OCI-LY1 (cell line): Measurements from ENCODE around the gene AHI1.
"Not testable (repeated sequence)": the region's sequence is repeated elsewhere in the genome, so short reads cannot be mapped to it uniquely, and the experiment has no call there.

Source experiments
- H2AFZ ChIP-seq: fragments of 200-600 bp; sonication (generic), shearing (Covaris generic); 2 replicates; pipeline ENCODE4 v1.6.0; 2014; ENCODE audit warnings: antibody characterized with exemption, mild to moderate bottlenecking, low read length
- H3F3A ChIP-seq: fragments of 200-600 bp; sonication (generic), shearing (Covaris generic); 2 replicates; pipeline ENCODE4 v1.6.0; 2014; ENCODE audit warnings: mild to moderate bottlenecking, antibody characterized with exemption, low read length, moderate library complexity; ENCODE audit not compliant: insufficient read depth
- H3K27ac ChIP-seq: fragments of 200-600 bp; sonication (generic); 2 replicates; pipeline ENCODE4 v1.5.1; 2014; ENCODE audit warnings: low read length, mixed run types, mild to moderate bottlenecking, low read depth; ENCODE audit not compliant: poor library complexity, severe bottlenecking
- H3K27me3 ChIP-seq: fragments of 200-600 bp; sonication (generic); 2 replicates; pipeline ENCODE4 v1.6.0; 2014; ENCODE audit warnings: antibody characterized with exemption, mild to moderate bottlenecking, low read length, moderate library complexity; ENCODE audit not compliant: insufficient read depth
- H3K36me3 ChIP-seq: fragments of 200-600 bp; sonication (generic); 2 replicates; pipeline ENCODE4 v1.6.1; 2014; ENCODE audit warnings: mild to moderate bottlenecking, antibody characterized with exemption, low read length, moderate library complexity, mixed read lengths; ENCODE audit not compliant: insufficient read depth
- H3K4me1 ChIP-seq: fragments of 200-600 bp; sonication (generic); 2 replicates; pipeline ENCODE4 v1.5.1; 2014; ENCODE audit warnings: mild to moderate bottlenecking, low read length, moderate library complexity; ENCODE audit not compliant: insufficient read depth, severe bottlenecking
- H3K4me2 ChIP-seq: fragments of 200-600 bp; sonication (generic), shearing (Covaris generic); 2 replicates; pipeline ENCODE4 v1.6.1; 2014; ENCODE audit warnings: low read length
- H3K4me3 ChIP-seq: fragments of 200-600 bp; sonication (generic); 2 replicates; pipeline ENCODE4 v1.5.1; 2014; ENCODE audit warnings: low read length, low read depth, mild to moderate bottlenecking, mixed read lengths; ENCODE audit not compliant: poor library complexity, severe bottlenecking
- H3K79me2 ChIP-seq: fragments of 200-600 bp; shearing (Covaris generic); 2 replicates; pipeline ENCODE4 v1.6.1; 2016; ENCODE audit warnings: mixed run types, low read length, mixed read lengths; ENCODE audit not compliant: insufficient read depth
- H3K9ac ChIP-seq: fragments of 200-600 bp; sonication (generic), shearing (Covaris generic); 2 replicates; pipeline ENCODE4 v1.6.1; 2014; ENCODE audit warnings: mild to moderate bottlenecking, low read length, mixed read lengths
- H3K9me2 ChIP-seq: fragments of 200-600 bp; sonication (generic), shearing (Covaris generic); 2 replicates; pipeline ENCODE4 v1.6.1; 2014; ENCODE audit warnings: low read depth, mild to moderate bottlenecking, low read length, mixed read lengths
- H3K9me3 ChIP-seq: fragments of 200-600 bp; shearing (Covaris generic); 2 replicates; pipeline ENCODE4 v1.6.1; 2014; ENCODE audit warnings: low read length, mixed read lengths
- H4K20me1 ChIP-seq: fragments of 200-600 bp; sonication (generic), shearing (Covaris generic); 2 replicates; pipeline ENCODE4 v1.6.0; 2016; ENCODE audit warnings: mild to moderate bottlenecking, low read length; ENCODE audit not compliant: insufficient read depth
- EZH2 ChIP-seq: fragments of 200-600 bp; sonication (generic), shearing (Covaris generic); IDR thresholded peaks from 2 replicates; pipeline ENCODE4 v1.8.0; 2017; ENCODE audit warnings: borderline replicate concordance, mixed run types, mild to moderate bottlenecking, antibody characterized with exemption, low read length, moderate library complexity, mixed read lengths
- TF ChIP-seq, protein P1 (sequence below): fragments of 200-600 bp; sonication (generic), shearing (Covaris generic); IDR thresholded peaks from 2 replicates; pipeline ENCODE4 v1.5.1; 2017; ENCODE audit warnings: mild to moderate bottlenecking, antibody characterized with exemption, low read length, moderate library complexity, mixed read lengths

The AHI1 gene

DNA sequence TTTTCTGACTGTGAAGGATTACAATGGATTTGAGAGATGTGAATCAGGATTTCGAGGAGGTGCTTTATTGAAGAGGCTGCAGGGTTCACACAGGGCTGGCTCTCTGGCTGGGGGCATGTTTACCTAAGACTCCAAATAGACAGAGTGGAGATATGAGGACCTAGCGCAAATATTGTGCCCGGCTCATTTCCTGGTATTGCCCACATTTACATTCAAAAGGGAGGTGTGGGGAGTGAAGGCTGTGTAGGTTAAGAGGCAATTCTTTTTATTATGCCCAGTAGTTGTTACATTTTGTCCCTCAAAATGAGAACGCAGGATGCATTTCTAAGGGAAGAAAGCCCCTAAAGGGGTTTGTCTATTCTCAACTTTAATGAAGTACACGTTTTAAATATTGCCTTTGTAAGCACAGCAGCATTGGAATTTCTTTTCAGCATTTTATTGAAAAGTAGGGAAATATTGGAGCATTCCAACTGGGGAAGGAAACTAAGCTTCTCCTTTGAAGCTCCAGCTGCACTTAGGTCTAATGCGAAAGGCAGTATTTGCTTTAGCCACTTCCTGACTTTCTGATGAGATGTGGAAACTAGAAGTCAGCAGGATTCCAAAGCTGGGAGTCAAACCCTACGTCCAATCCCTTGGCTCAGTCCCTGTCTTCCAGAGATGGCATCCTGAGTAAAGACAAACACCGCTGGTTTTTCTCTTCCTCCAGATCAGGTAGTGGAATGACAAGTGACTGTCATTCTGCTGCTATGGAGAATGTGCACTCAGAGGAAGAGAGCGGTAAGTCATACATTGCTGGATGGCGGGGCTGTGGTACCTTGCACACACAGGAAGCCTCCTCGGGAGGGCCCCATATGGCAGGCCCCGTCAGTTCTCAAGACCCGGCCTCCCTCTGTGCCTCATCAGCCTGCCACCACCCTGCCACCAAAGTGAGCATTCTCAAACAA, 245.8 kb downstream of the AHI1 start:
- Histone ChIP-seq H4K20me1 (no peaks in the 10 kb centered on the region), H3K4me1 (no peaks in the 10 kb centered on the region), H3K27me3 (no peaks in the 10 kb centered on the region), H3F3A (no peaks in the 10 kb centered on the region), H3K9ac (no peak overlapping the region), H3K36me3 (no peaks in the 10 kb centered on the region), H3K4me2 (no peak overlapping the region), H3K79me2 (no peaks in the 10 kb centered on the region), H3K9me2 (no peaks in the 10 kb centered on the region), H3K4me3 (no peak overlapping the region), H3K27ac (no peak overlapping the region), H2AFZ (no peak overlapping the region), H3K9me3 (no peaks in the 10 kb centered on the region)
- TF ChIP-seq, protein P1, sequence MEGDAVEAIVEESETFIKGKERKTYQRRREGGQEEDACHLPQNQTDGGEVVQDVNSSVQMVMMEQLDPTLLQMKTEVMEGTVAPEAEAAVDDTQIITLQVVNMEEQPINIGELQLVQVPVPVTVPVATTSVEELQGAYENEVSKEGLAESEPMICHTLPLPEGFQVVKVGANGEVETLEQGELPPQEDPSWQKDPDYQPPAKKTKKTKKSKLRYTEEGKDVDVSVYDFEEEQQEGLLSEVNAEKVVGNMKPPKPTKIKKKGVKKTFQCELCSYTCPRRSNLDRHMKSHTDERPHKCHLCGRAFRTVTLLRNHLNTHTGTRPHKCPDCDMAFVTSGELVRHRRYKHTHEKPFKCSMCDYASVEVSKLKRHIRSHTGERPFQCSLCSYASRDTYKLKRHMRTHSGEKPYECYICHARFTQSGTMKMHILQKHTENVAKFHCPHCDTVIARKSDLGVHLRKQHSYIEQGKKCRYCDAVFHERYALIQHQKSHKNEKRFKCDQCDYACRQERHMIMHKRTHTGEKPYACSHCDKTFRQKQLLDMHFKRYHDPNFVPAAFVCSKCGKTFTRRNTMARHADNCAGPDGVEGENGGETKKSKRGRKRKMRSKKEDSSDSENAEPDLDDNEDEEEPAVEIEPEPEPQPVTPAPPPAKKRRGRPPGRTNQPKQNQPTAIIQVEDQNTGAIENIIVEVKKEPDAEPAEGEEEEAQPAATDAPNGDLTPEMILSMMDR, result no peak
- no peak for TF ChIP-seq EZH2

DNA sequence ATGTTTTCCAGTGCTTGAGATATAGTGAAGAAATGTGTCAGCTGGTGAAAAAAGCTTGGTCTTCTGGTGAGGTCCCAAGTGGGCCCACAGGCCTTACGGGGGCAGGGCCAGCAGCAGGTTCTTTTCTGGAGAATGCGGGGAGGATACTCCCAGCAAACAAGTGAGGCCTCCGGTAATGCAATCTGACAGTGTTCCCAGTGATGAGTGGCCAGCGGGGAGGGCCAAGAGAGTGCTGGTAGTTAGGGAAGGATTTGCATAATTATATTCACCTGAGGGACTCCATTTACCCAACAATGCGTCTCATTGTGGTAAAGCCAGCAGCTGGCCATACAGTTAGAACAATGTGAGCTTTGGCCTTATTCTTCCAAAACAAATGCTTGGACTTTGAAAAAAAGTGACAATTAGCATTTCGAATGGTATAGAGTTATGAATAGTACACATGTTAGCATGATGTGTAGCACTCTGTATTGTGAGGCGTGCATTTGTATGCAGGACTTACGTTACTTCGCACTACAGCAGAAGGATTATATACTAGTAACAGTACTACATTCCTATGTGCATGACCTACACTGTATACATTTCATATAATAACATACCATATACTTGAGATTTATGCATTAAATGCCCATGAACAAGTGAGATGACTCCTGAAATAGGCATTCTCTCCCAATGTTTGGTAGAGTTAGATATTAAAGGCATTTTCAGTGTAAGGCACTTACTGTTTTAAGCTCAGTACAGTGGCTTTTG, 246.6 kb downstream of the AHI1 start:
- Histone ChIP-seq H3K9me2 (no peaks in the 10 kb centered on the region), H3K4me1 (no peaks in the 10 kb centered on the region), H3F3A (no peaks in the 10 kb centered on the region), H3K27ac (no peak overlapping the region), H3K9me3 (no peaks in the 10 kb centered on the region), H3K9ac (no peak overlapping the region), H3K4me2 (no peak overlapping the region), H3K79me2 (no peaks in the 10 kb centered on the region), H4K20me1 (no peaks in the 10 kb centered on the region), H2AFZ (no peak overlapping the region), H3K4me3 (no peak overlapping the region), H3K36me3 (no peaks in the 10 kb centered on the region), H3K27me3 (no peaks in the 10 kb centered on the region)
- TF ChIP-seq EZH2, result no peak
- TF ChIP-seq, protein P1, result no peak

DNA sequence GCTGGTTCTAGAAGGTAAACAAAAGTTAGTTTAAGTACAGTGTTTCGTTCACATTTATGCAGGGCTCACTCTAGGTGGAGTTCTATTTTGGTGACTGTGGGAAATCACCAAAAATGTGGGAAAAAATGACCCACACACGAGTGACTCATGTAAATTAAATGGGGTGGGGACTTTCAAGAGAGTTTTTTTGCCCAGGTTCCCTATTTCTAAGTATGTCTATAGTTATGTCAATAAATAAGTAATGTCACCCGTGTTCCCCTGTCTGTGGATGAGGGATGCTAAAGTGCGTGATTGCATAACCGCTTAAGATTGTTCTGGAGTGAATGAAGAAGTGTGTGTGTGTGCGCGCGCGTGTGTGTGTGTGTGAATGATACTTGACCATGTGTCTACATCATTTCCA, 247.3 kb downstream of the AHI1 start:
- Histone ChIP-seq H3K27ac (no peak overlapping the region), H3K4me2 (no peak overlapping the region), H2AFZ (no peak overlapping the region), H3K4me3 (no peak overlapping the region), H3K4me1 (no peaks in the 10 kb centered on the region), H3K9me2 (no peaks in the 10 kb centered on the region), H3K9ac (no peak overlapping the region), H3K9me3 (no peaks in the 10 kb centered on the region), H3K79me2 (no peaks in the 10 kb centered on the region), H3F3A (no peaks in the 10 kb centered on the region), H3K36me3 (no peaks in the 10 kb centered on the region), H3K27me3 (no peaks in the 10 kb centered on the region), H4K20me1 (no peaks in the 10 kb centered on the region)
- TF ChIP-seq, protein P1, result no peak
- TF ChIP-seq EZH2, result no peak

DNA sequence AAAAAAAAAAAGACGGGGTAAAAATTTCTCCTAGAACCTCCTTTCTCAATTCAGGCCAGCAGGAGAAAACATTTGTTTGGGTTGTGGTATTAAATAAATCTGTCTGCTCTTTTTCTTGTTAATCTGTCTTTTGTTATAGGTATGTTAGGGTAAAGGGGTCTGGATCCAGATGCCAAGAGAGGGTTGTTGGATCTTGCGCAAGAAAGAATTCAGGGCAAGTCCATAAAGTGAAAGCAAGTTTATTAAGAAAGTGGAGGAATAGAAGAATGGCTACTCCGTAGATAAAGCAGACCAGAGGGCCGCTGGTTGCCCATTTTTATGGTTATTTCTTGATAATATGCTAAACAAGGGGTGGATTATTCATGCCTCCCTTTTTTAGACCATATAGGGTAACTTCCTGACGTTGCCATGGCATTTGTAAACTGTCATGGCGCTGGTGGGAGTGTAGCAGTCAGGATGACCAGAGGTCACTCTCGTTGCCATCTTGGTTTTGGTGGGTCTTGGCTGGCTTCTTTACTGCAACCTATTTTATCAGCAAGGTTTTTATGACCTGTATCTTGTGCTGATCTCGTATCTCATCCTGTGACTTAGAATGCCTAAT, 251.0 kb downstream of the AHI1 start:
- H3K9ac ChIP-seq, H3K4me1 ChIP-seq, H3K4me2 ChIP-seq, H3K4me3 ChIP-seq, H3K27me3 ChIP-seq, H3K79me2 ChIP-seq, H3K9me3 ChIP-seq, H4K20me1 ChIP-seq, H3K27ac ChIP-seq, H3F3A ChIP-seq, H3K9me2 ChIP-seq, H3K36me3 ChIP-seq, H2AFZ ChIP-seq: not testable (repeated sequence)
